CD4-positive, alpha-beta T cell (primary cell): ENCODE data around the gene TRAK1. TPM values are rescaled to one million over a fixed set of nuclear protein-coding genes. Genes with fewer than 3 reads are reported as not detected.

Source experiments
- ATAC-seq: fragments of 200-7000 bp; cut with Tn5 transposase; one replicate; pipeline ENCODE4 v1.10.0; 2022; ENCODE audit warnings: mild to moderate bottlenecking; ENCODE audit not compliant: poor library complexity
- CTCF ChIA-PET: fragments of 350-600 bp; sonication (Branson Sonifier 250); formaldehyde crosslinking; loops from one replicate; lab custom pipeline; 2021; ENCODE audit warnings: antibody characterized with exemption, inconsistent platforms; lab: Charles Lee
- POLR2A ChIA-PET: fragments of 350-600 bp; sonication (Branson Sonifier 250); formaldehyde crosslinking; loops from one replicate; lab custom pipeline; 2021; ENCODE audit warnings: antibody characterized with exemption, inconsistent platforms; lab: Charles Lee
- DNase-seq, 14 experiments: peaks; one replicate each; pipeline ENCODE4 v3.0.0-alpha.2; 2013 to 2020; ENCODE audit warnings: mixed read lengths in 2 of 14
- H3K27ac ChIP-seq, 2 donors: one replicate each; pipeline versions ENCODE4 v1.5.1 to v1.7.0; 2013; ENCODE audit warnings: low read length in 2 of 2, low read depth in 1 of 2, mild to moderate bottlenecking in 1 of 2
- H3K27me3 ChIP-seq, 2 experiments: 1 replicate in 1 of 2; 2 replicates in 1 of 2; pipeline versions ENCODE4 v1.6.1 to v1.7.0; 2013; ENCODE audit warnings: low read length in 2 of 2, control low read depth in 1 of 2, mild to moderate bottlenecking in 1 of 2, moderate library complexity in 1 of 2; ENCODE audit not compliant: insufficient read depth in 2 of 2, control insufficient read depth in 1 of 2
- H3K36me3 ChIP-seq: one replicate; pipeline ENCODE4 v1.6.1; 2013; ENCODE audit warnings: low read length, control low read depth; ENCODE audit not compliant: insufficient read depth
- H3K4me1 ChIP-seq: one replicate; pipeline ENCODE4 v1.6.1; 2013; ENCODE audit warnings: low read length, control low read depth; ENCODE audit not compliant: insufficient read depth
- H3K4me3 ChIP-seq: one replicate; pipeline ENCODE4 v1.5.1; 2013; ENCODE audit warnings: mild to moderate bottlenecking, low read length, moderate library complexity
- H3K9me3 ChIP-seq, 2 experiments: 1 replicate in 1 of 2; 2 replicates in 1 of 2; pipeline versions ENCODE4 v1.6.1 to v1.7.0; 2013; ENCODE audit warnings: low read length in 2 of 2, mild to moderate bottlenecking in 2 of 2, control low read depth in 1 of 2, moderate library complexity in 1 of 2; ENCODE audit not compliant: control insufficient read depth in 1 of 2, insufficient read depth in 1 of 2
- H3K27ac Mint-ChIP-seq: one replicate; pipeline ENCODE4 v1.8.0; 2020; ENCODE audit warnings: mixed read lengths
- H3K27me3 Mint-ChIP-seq: one replicate; pipeline ENCODE4 v1.8.0; 2021; ENCODE audit warnings: mixed read lengths
- H3K36me3 Mint-ChIP-seq: one replicate; pipeline ENCODE4 v1.8.0; 2021; ENCODE audit warnings: low read depth, mixed read lengths
- H3K4me1 Mint-ChIP-seq: one replicate; pipeline ENCODE4 v1.8.0; 2021; ENCODE audit warnings: low read depth, mixed read lengths
- H3K4me3 Mint-ChIP-seq: one replicate; pipeline ENCODE4 v1.8.0; 2020; ENCODE audit warnings: mild to moderate bottlenecking, mixed read lengths
- H3K9me3 Mint-ChIP-seq: one replicate; pipeline ENCODE4 v1.8.0; 2020; ENCODE audit warnings: mixed read lengths
- CTCF ChIP-seq: fragments of 200-600 bp; IDR thresholded peaks from one replicate; pipeline ENCODE4 v1.8.0; 2022; ENCODE audit warnings: antibody characterized with exemption, mild to moderate bottlenecking
- intact Hi-C, 2 experiments: fragments of 100-400 bp; cut with DNase I in 1 of 2; cut with micrococcal nuclease in 1 of 2; formaldehyde crosslinking; loops; one replicate each; pipeline versions ENCODE4 v1.15.1 to v1.9.0; 2023 to 2025; cut with DNase I, micrococcal nuclease
- total RNA-seq, 174 experiments: library from RNA in 2 of 174; stranded (reverse) in 2 of 174; gene quantifications; one replicate each; pipeline ENCODE4 v1.2.3 and lab custom pipeline; 2021 to 2026

Gene TRAK1
- total RNA-seq, 2 experiments from 2014 or later, result 16.0 to 16.7 TPM

GRCh38 chr3:42161050-42161935, 70.1 kb downstream of the TRAK1 start:
- Mint-ChIP-seq H3K36me3 (no peaks in the 10 kb centered on the region), H3K4me1 (peaks cover 51% of the 10 kb centered on the region), H3K27me3 (no peaks in the 10 kb centered on the region), H3K9me3 (no peaks in the 10 kb centered on the region), H3K27ac (no peak overlapping the region), H3K4me3 (no peak overlapping the region)
- DNase-seq, result no peak
- Histone ChIP-seq H3K36me3 (no peaks in the 10 kb centered on the region), H3K9me3 (no peaks in the 10 kb centered on the region), H3K4me1 (peaks cover 14% of the 10 kb centered on the region), H3K27me3 (no peaks in the 10 kb centered on the region), H3K27ac (no peak overlapping the region), H3K4me3 (no peak overlapping the region)
- no peak for ATAC-seq
- CTCF ChIA-PET, result interaction anchor here (1.1 kb wide), 1 partner anchor 9 kb away, joined by 3 read pairs; no protein-coding TSS in a partner anchor
- TF ChIP-seq CTCF, result no peak
- POLR2A ChIA-PET, result interaction anchor here (0.6 kb wide), 1 partner anchor 1057 kb away, joined by 3 read pairs; no protein-coding TSS in a partner anchor
- intact Hi-C loops, result no loop called here

- Mint-ChIP-seq H3K9me3 (no peaks in the 10 kb centered on the region), H3K27ac (no peak overlapping the region), H3K4me1 (peaks cover 50% of the 10 kb centered on the region), H3K36me3 (no peaks in the 10 kb centered on the region), H3K27me3 (no peaks in the 10 kb centered on the region), H3K4me3 (no peak overlapping the region)
- Histone ChIP-seq H3K36me3 (no peaks in the 10 kb centered on the region), H3K9me3 (no peaks in the 10 kb centered on the region), H3K4me1 (peaks cover 14% of the 10 kb centered on the region), H3K4me3 (no peak overlapping the region), H3K27me3 (no peaks in the 10 kb centered on the region), H3K27ac (no peak overlapping the region)
- intact Hi-C loops, result no loop called here
- POLR2A ChIA-PET, result no interaction called here
- ATAC-seq (no peak), DNase-seq (no peak)
- TF ChIP-seq CTCF, result no peak
- CTCF ChIA-PET, result no interaction called here
These were observed 71.3 kb downstream of the TRAK1 start for GRCh38 chr3:42162462-42162861.

DNA sequence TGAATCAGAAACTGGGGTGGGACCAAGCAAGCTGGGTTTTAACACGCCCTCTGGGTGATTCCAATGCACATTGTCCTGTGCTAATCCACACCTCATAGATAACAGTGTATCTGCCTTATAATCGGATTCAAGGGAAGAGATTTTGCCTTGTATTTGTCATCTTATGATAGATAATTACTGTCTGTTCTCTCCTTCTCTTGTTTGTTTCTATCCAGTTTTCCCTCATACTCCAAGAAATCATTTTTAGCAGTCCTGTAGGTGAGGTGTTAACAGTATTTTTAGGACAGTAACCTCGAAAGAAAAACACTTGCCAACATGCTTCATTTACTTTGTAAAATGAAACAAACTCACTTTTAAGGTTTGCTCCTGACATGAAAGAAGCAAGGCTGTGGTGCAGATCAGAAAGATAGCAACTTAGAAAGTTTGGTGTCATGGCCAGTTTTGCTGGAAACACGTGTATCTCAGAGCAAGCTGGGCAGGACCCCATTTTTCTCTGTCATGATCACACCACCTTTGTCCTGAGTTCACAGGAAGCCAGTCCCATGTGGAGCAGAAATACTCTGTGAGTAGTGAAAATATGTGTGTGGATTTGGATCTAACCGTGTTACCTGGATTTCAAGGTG, 72.6 kb downstream of the TRAK1 start:
- Mint-ChIP-seq H3K27me3 (no peaks in the 10 kb centered on the region), H3K9me3 (no peaks in the 10 kb centered on the region), H3K27ac (peak overlapping the region; percentile 2), H3K4me1 (peaks cover 41% of the 10 kb centered on the region), H3K4me3 (no peak overlapping the region), H3K36me3 (no peaks in the 10 kb centered on the region)
- no peaks in the 10 kb centered on the region for H3K9me3 ChIP-seq
- CTCF ChIA-PET, result no interaction called here
- no peak for TF ChIP-seq CTCF
- H3K36me3 ChIP-seq, result no peaks in the 10 kb centered on the region
- H3K27ac ChIP-seq, result no peak overlapping the region
- H3K4me1 ChIP-seq, result peaks cover 14% of the 10 kb centered on the region
- POLR2A ChIA-PET, result no interaction called here
- ATAC-seq, result no peak
- DNase-seq, result no peak
- intact Hi-C loops, result no loop called here
- H3K4me3 ChIP-seq, result no peak overlapping the region
- H3K27me3 ChIP-seq, result no peaks in the 10 kb centered on the region
